Stomach smooth muscle (tissue), 2 donors: ENCODE results near the gene CFAP70.

ENCODE experiments used
- H3K27ac ChIP-seq: one replicate; pipeline ENCODE4 v1.7.0; 2013; ENCODE audit warnings: mild to moderate bottlenecking, low read length, inconsistent platforms
- H3K27me3 ChIP-seq, 2 donors: one replicate each; pipeline ENCODE4 v1.7.0; 2013; ENCODE audit warnings: low read length in 2 of 2; ENCODE audit not compliant: insufficient read depth in 2 of 2, control insufficient read depth in 1 of 2
- H3K36me3 ChIP-seq, 2 donors: one replicate each; pipeline ENCODE4 v1.7.0; 2013; ENCODE audit warnings: low read length in 2 of 2; ENCODE audit not compliant: control insufficient read depth in 2 of 2, insufficient read depth in 2 of 2
- H3K4me1 ChIP-seq: one replicate; pipeline ENCODE4 v1.7.0; 2013; ENCODE audit warnings: low read length; ENCODE audit not compliant: control insufficient read depth, insufficient read depth
- H3K4me3 ChIP-seq, 2 donors: one replicate each; pipeline ENCODE4 v1.7.0; 2013; ENCODE audit warnings: low read length in 2 of 2
- H3K9ac ChIP-seq, 2 donors: one replicate each; pipeline ENCODE4 v1.7.0; 2013; ENCODE audit warnings: low read length in 2 of 2, mild to moderate bottlenecking in 1 of 2
- H3K9me3 ChIP-seq, 2 donors: one replicate each; pipeline ENCODE4 v1.7.0; 2013; ENCODE audit warnings: low read length in 2 of 2; ENCODE audit not compliant: control insufficient read depth in 2 of 2
- donor health status: healthy.
- donor health status: Pancreatic carcinoma.

The CFAP70 gene

GRCh38 chr10:73386583-73386982 is 27.9 kb upstream of the CFAP70 start:
- H3K9ac ChIP-seq: no peak overlapping the region
- peaks cover 41 to 42% of the 10 kb centered on the region in 2 donors for H3K36me3 ChIP-seq
- H3K27me3 ChIP-seq: no peaks in the 10 kb centered on the region
- H3K4me1 ChIP-seq: no peaks in the 10 kb centered on the region
- no peak overlapping the region for H3K4me3 ChIP-seq
- H3K9me3 ChIP-seq: no peaks in the 10 kb centered on the region
- no peak overlapping the region for H3K27ac ChIP-seq

DNA sequence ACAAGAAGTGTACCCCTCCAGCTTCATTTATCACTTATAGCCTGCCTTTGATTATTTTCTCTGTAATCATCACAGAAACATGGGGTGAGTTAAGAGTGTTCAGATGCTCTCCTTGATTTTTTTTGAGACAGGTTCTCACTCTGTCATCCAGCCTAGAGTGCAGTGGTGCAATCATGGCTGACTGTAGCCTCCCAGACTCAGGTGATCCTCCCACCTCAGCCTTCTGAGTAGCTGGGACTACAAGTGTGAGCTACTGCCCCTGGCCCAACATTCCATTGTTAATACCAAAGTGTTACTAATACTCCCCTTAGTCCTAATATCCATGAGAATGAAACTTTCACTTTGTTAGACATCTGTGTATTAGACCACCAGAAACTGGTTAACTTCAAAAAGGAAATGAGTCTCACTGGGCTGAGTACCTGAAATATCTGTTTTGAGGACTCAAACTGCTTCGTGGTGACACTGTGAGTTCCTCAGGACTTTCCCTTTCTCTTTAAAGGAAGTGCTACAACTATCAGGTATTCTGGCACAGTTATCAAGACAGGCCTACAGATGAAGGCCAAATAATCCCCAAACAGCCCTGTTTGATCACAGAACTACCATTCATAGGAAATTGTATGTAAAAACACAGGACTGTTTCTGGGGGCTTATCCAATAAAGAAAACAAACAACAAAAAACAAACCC is 20.5 kb upstream of the CFAP70 start:
- no peak overlapping the region for H3K4me3 ChIP-seq
- peaks cover 42 to 43% of the 10 kb centered on the region in 2 donors for H3K36me3 ChIP-seq

DNA sequence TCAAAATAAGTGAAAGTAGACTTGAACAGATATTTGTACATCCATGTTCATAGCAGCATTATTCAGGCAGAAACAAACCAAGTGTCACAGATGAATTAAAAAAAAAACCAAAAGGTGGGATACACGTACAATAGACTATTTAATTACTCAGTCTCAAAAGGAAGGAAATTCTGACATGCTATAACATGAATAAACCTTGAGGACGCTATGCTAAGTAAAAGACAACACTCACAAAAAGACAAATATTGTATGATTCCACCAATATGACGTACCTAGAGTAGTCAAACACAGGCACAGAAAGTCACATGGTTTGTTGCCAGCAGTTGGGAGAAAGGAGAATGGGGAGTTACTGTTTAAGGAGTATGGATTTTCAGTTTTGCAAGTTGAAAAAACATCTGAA is 18.0 kb upstream of the CFAP70 start:
- H3K9ac ChIP-seq: no peak overlapping the region
- H3K9me3 ChIP-seq: no peaks in the 10 kb centered on the region
- H3K4me3 ChIP-seq: no peak overlapping the region
- H3K27ac ChIP-seq: no peak overlapping the region
- H3K4me1 ChIP-seq: no peaks in the 10 kb centered on the region
- no peaks in the 10 kb centered on the region for H3K27me3 ChIP-seq
- peaks cover 28 to 29% of the 10 kb centered on the region in 2 donors for H3K36me3 ChIP-seq

More for the DNA sequence above, 20.5 kb upstream of the CFAP70 start:
- Histone ChIP-seq H3K9me3 (no peaks in the 10 kb centered on the region), H3K4me1 (no peaks in the 10 kb centered on the region), H3K9ac (no peak overlapping the region), H3K27ac (no peak overlapping the region), H3K27me3 (no peaks in the 10 kb centered on the region)

DNA sequence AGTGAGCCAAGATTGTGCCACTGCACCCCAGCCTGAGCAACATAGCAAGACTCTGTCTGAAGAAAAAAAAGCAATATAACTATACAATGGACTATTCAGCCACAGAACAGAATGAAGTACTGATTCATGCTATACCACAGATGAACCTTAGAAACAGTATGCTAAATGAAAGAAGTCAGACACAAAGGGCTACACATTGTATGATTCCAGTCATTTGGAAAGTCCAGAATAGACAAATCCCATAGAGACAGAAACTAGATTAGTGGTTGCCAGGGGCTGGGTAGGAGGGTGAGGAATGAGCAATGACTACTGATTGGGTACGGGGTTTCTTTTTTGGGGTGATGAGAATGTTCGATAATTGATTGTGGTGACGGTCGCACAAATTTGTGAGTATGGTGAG is 9.6 kb upstream of the CFAP70 start:
- H3K9ac ChIP-seq: no peak overlapping the region
- H3K27me3 ChIP-seq: no peaks in the 10 kb centered on the region
- no peaks in the 10 kb centered on the region for H3K4me1 ChIP-seq
- H3K9me3 ChIP-seq: no peaks in the 10 kb centered on the region
- no peak overlapping the region for H3K27ac ChIP-seq
- peaks cover 8 to 9% of the 10 kb centered on the region in 2 donors for H3K36me3 ChIP-seq
- H3K4me3 ChIP-seq: no peak overlapping the region

DNA sequence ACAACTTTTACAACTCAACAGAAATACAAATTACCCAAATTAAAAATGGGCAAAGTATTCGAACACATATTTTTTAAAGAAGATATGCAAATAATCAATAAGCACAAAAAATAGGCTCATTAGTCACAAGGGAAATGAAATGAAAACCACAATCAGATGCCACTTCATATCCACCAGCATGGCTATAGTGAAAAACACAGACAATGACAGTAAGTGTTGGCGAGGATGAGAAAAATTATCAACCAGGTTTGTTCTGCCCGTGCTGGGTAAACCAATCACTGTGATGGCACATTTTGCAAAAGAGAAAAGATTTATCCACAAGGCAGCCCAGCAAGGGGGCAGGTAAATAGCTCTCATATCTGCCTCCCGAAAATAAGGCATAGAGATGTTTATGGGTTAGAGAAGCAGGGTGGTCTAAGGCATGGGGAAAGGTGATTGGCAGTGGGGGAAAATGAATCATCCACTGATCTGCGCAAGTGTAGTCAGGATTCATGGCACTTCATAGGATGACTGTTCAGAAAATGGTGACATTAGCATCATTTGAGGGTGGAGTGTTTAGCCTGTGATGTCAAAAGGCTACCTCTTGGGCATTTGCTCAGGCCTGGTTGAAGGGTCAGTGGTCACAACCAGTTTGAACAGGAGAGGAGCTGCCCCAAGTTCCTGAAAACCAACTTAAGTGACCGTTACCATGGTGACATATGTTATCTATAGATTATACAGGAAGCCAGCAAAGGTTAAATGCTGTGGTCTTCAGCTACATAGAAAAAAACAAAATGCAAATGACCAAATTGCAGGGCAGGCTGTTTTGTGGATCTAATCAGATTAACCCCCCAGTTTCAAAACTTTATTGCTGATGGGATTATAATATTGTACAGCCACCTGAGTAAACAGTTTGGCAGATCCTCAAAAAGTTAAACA is 8.0 kb upstream of the CFAP70 start:
- H3K36me3 ChIP-seq: peaks cover 8 to 9% of the 10 kb centered on the region in 2 donors

GRCh38 chr10:73364964-73365363 is 6.3 kb upstream of the CFAP70 start:
- H3K27me3 ChIP-seq: no peaks in the 10 kb centered on the region
- H3K4me3 ChIP-seq: no peak overlapping the region
- H3K36me3 ChIP-seq: peaks cover 8 to 9% of the 10 kb centered on the region in 2 donors
- no peak overlapping the region for H3K27ac ChIP-seq
- H3K9me3 ChIP-seq: no peaks in the 10 kb centered on the region
- no peaks in the 10 kb centered on the region for H3K4me1 ChIP-seq
- H3K9ac ChIP-seq: no peak overlapping the region

More for the DNA sequence above, 8.0 kb upstream of the CFAP70 start:
- no peak overlapping the region for H3K4me3 ChIP-seq
- no peak overlapping the region for H3K27ac ChIP-seq
- H3K9me3 ChIP-seq: no peaks in the 10 kb centered on the region
- no peaks in the 10 kb centered on the region for H3K4me1 ChIP-seq
- H3K27me3 ChIP-seq: no peaks in the 10 kb centered on the region
- no peak overlapping the region for H3K9ac ChIP-seq

DNA sequence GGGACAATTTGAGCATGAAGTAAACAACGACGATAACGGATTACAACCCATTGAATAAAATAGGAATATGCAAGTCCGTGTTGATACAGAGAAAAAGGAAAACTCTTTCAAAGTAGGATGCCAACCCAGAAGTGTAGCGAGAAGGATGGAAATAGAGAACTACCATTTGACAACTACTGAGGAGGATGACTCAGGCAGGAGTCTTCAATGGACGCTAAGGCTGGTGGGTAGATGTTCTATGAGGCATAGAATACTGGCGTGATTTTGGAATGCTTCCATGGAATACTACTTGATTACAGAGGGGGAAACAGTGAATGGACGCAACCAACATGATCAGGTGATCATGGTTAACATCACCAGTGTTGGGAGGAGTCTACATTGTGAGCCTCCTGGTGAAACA is 828 bp upstream of the CFAP70 start:
- peak overlapping the region in 1 of 2 donors; percentile 95 for H3K4me3 ChIP-seq
- H3K36me3 ChIP-seq: no peaks in the 10 kb centered on the region
- H3K27me3 ChIP-seq: no peaks in the 10 kb centered on the region
- no peaks in the 10 kb centered on the region for H3K9me3 ChIP-seq
- H3K27ac ChIP-seq: no peak overlapping the region
- peaks cover 5% of the 10 kb centered on the region for H3K4me1 ChIP-seq
- no peak overlapping the region for H3K9ac ChIP-seq

DNA sequence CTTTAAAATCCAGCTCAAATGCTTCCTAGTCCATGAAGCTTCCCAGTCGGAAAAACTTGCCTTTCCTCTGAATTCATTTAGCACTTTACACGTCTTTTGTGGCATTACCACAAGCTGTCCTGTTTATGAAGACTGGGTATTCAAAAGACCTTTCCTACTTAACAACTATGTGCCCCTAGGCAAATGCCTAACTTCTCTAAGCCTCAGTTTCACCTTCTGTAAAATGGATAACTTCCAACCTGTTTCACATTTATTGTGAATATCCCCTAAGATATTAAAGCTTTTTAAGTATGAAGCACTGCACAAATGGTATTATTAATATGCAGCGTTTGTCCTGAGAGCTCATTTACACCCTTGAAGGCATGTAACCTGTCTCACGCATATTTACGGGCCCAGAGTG is 843 bp downstream of the CFAP70 start:
- Histone ChIP-seq H3K4me3 (peak overlapping the region; percentile 95 to 96), H3K27ac (no peak overlapping the region), H3K9ac (peak overlapping the region; percentile 91 to 94), H3K27me3 (no peaks in the 10 kb centered on the region), H3K9me3 (no peaks in the 10 kb centered on the region), H3K4me1 (peaks cover 5% of the 10 kb centered on the region), H3K36me3 (no peaks in the 10 kb centered on the region)

- Histone ChIP-seq H3K4me3 (no peak overlapping the region), H3K4me1 (peaks cover 5% of the 10 kb centered on the region), H3K36me3 (no peaks in the 10 kb centered on the region), H3K9ac (no peak overlapping the region), H3K9me3 (no peaks in the 10 kb centered on the region), H3K27me3 (no peaks in the 10 kb centered on the region), H3K27ac (no peak overlapping the region)
Measured at GRCh38 chr10:73357166-73357565, 1.5 kb downstream of the CFAP70 start.

GRCh38 chr10:73344269-73344668 is 14.4 kb downstream of the CFAP70 start:
- Histone ChIP-seq H3K27me3 (no peaks in the 10 kb centered on the region), H3K27ac (no peak overlapping the region), H3K9ac (no peak overlapping the region), H3K4me1 (no peaks in the 10 kb centered on the region), H3K9me3 (no peaks in the 10 kb centered on the region), H3K4me3 (no peak overlapping the region), H3K36me3 (peaks cover 0 to 2% of the 10 kb centered on the region in 2 donors)

DNA sequence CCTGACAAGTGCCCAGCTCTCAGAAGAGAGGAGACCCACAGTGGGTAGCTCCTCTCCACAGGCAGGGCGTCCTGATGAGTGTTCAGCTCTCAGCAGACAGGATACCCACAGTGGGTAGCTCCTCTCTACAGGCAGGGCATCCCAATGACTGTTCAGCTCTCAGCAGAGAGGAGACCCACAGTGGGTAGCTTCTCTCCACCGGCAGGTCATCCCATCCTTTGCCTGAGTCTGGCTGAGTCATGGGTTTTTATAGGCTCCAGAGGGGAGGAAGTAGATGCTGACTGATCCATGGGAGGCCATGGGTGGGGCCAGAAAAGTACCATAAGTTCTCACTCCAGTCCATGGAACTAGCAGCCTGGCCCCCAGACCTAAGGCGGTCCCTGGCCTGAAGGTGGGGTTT is 18.5 kb downstream of the CFAP70 start:
- Histone ChIP-seq H3K36me3 (peaks cover 0 to 2% of the 10 kb centered on the region in 2 donors), H3K4me1 (no peaks in the 10 kb centered on the region), H3K9me3 (no peaks in the 10 kb centered on the region), H3K27me3 (no peaks in the 10 kb centered on the region), H3K9ac (no peak overlapping the region), H3K27ac (no peak overlapping the region), H3K4me3 (no peak overlapping the region)
